ENCODE results near the gene C12orf76.

- TF ChIP-seq REST (IDR thresholded peaks at IDR 0.05; ENCODE audit: low read depth) (no peak), JUND (IDR thresholded peaks at IDR 0.05) (no peak)
- TF ChIP-seq, protein P1, sequence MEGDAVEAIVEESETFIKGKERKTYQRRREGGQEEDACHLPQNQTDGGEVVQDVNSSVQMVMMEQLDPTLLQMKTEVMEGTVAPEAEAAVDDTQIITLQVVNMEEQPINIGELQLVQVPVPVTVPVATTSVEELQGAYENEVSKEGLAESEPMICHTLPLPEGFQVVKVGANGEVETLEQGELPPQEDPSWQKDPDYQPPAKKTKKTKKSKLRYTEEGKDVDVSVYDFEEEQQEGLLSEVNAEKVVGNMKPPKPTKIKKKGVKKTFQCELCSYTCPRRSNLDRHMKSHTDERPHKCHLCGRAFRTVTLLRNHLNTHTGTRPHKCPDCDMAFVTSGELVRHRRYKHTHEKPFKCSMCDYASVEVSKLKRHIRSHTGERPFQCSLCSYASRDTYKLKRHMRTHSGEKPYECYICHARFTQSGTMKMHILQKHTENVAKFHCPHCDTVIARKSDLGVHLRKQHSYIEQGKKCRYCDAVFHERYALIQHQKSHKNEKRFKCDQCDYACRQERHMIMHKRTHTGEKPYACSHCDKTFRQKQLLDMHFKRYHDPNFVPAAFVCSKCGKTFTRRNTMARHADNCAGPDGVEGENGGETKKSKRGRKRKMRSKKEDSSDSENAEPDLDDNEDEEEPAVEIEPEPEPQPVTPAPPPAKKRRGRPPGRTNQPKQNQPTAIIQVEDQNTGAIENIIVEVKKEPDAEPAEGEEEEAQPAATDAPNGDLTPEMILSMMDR (IDR thresholded peaks at IDR 0.05 in 2 of 3, conservative IDR thresholded peaks at IDR 0.05 in 1 of 3; ENCODE audit: borderline replicate concordance in 1 of 3, insufficient read depth in 1 of 3, low read depth in 2 of 3, low read length in 2 of 3), result no peak
Observed at GRCh38 chr12:110067531-110067930, 19.2 kb upstream of the C12orf76 start.
